ENCODE data around the gene SPP2.

DNA sequence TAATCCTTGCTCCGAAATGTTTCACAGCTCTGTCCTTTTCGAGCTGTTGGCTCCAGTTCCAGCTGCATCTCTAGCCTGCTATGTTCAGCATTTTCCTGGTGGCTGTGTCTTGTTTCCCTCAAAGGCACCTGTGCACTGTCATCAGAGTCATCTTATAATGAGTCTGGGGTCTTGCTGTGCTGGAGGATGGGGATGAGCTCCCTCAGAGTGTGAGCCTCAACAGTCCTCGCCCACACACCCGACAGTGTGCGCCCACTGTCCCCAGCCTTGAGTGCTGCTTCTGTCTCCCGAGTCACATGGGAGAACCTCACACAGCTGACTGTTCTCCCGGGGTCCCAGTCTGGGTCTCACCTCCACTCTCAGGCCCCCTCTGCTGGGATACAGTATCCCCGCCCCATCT, 25.4 kb downstream of the SPP2 start:
- no peak for TF ChIP-seq CTCF (IDR thresholded peaks at IDR 0.05; ENCODE audit: insufficient read depth, low read length)
- no peak for TF ChIP-seq REST (IDR thresholded peaks at IDR 0.05; ENCODE audit: insufficient replicate concordance, low read depth)
- no peak for TF ChIP-seq POLR2AphosphoS5 (IDR thresholded peaks at IDR 0.05; ENCODE audit: low read depth)
- no peak for TF ChIP-seq GABPA (IDR thresholded peaks at IDR 0.05; ENCODE audit: low read depth)
